ENCODE results near the gene HSH2D.
"Not testable (repeated sequence)": the region's sequence is repeated elsewhere in the genome, so short reads cannot be mapped to it uniquely, and the experiment has no call there.

The HSH2D gene, protein sequence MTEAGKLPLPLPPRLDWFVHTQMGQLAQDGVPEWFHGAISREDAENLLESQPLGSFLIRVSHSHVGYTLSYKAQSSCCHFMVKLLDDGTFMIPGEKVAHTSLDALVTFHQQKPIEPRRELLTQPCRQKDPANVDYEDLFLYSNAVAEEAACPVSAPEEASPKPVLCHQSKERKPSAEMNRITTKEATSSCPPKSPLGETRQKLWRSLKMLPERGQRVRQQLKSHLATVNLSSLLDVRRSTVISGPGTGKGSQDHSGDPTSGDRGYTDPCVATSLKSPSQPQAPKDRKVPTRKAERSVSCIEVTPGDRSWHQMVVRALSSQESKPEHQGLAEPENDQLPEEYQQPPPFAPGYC

DNA sequence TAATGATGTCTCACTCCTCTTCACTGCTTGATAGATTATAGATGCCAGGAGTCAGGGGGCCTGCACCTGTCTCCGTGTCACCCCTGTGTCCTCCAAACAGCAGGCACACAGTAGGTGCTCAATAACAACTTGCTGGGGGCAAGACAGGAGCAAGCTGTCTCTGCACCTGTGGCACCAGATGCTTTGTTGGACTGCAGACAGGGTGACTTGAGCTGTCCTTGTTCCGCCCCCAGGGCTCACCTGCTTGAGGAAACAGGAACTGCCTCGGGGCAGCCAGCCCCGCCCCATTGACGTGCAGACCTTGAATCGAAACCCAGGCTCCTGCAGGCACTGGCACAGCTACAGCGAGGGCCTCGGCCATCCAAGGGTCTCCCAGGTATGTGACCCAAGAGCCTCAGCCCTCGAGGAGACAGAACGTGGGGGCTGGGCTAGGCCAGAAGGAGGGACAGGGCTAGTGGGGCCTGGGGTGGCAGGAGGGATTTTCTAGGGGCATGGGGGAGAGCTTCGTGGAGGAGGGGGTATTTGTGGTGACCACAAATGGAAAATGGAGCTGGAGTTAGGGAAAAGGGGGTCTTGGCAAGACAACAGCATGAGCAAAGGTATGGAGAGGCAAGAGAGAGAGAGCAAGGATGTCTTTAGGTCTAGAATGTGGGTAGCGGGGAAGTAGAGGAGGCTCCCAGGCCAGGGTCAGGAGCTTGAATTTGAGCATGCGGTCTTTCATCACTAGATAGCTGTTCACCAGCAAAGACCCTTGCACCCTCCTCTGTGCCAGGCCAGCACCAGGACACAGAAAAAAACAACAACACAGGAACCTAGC lies at the start of gene HSH2D:
Gene HSH2D (plus strand): TSS at position 287 of the 817 bp plus-strand sequence. CDS start 5,066 bp downstream, outside the sequence.
- DNase-seq (ENCODE audit: low spot score) = peak; percentile 72

DNA sequence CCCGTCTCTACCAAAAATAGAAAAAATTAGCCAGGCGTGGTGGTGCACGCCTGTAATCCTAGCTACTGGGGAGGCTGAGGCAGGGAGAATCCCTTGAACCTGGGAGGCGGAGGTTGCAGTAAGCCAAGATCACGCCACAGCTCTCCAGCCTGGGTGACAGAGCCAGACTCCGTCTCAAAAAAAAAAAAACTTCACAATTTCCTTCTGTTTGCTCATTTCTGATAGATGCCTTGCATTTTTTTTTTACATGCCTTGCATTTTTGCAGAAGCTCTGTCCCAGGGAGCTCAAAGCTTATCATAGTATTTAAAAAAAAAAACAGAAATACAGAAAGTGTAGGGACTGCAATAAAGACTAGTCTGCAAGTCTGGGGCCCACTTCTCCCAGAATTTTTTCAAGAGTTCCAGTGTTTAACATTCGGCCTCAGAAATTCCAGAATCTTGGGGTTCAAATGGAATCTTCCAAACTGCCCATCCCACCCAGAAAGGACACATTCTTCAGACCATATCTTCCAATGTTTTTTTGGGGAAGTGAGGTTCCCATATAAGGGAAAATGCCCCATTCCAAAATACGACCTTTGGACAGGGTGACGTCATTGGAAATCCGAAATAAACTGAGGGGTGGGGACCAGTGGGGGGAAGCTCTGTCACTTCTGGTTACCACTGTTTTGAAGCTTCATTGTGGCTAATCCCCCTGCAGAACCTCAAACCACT lies 49.0 kb upstream of the HSH2D start:
- DNase-seq (ENCODE audit: low spot score) = no peak

DNA sequence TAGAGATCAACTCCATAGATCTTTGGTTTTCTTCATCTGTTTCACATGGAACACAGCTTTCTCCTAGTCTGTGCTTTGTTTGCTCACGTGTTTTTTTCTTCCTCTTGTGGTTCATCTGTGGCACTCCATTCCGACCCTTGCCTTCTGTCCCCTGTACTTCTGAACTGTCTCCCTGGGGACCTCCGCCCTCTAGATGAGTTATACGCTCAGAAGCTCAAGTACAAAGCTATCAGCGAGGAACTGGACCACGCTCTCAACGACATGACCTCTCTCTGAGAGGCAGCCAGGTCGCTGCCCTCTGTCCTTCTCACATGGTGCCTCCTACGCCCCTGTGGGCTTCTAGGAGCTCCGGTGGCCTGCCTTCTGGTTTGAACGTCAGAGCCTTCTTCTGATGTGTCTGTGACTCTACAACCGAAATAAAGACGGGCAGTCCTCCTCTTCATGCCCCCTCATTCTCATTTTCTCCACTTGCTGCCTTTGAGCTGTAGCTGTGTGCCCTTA lies 48.4 kb upstream of the HSH2D start:
- DNase-seq (ENCODE audit: low spot score) = no peak

DNA sequence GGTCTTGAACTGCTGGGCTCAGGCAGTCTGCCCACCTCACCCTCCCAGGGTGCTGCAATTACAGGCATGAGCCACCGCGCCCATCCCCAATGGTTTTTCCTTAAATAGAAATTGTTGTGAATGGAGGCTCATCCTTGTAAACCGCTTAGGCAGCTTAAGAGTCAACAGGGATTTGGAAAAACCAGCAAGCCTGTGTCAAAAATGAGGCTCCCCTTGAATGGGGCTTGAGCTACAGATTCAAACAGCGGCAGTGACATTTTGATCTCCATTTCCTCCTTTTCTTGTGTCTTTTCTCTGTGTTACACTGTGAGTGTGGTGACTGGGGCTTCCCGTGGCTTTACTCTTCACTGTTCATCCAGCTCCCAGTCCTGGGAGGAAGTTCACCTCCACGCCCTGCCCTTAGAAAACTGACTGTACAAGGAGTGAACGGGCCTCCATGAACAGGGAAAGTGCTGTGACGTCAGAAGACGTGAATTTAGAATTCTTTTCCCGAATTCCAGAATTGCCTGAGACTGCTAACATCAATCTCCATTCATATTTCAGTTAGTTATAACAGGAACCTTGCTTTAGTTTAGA lies 47.1 kb upstream of the HSH2D start:
- DNase-seq (ENCODE audit: low spot score) = no peak

GRCh38 chr19:16098416-16098768 lies 45.1 kb upstream of the HSH2D start:
- no peak for DNase-seq (ENCODE audit: low spot score)

DNA sequence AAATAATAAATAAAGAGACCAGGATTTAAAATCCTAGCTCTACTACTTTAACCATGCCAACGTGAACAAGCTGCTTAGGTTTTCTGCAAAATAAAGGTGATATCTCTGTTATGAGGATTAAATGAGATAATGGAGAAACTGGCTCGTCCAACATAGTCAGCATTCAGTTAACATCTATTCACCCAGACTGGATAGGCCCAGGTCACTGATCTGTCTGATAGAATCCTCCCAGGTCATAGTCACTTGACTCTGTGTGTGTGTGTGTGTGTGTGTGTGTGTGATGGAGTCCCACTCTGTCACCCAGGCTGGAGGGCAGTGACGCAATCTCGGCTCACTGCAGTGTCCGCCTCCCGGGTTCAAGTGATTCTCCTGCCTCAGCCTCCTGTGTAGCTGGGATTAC lies 44.7 kb upstream of the HSH2D start:
- no peak for DNase-seq (ENCODE audit: low spot score)

GRCh38 chr19:16099314-16099965 lies 44.0 kb upstream of the HSH2D start:
- DNase-seq (ENCODE audit: low spot score) = not testable (repeated sequence)

GRCh38 chr19:16100524-16100923 lies 43.0 kb upstream of the HSH2D start:
- DNase-seq (ENCODE audit: low spot score) = no peak

DNA sequence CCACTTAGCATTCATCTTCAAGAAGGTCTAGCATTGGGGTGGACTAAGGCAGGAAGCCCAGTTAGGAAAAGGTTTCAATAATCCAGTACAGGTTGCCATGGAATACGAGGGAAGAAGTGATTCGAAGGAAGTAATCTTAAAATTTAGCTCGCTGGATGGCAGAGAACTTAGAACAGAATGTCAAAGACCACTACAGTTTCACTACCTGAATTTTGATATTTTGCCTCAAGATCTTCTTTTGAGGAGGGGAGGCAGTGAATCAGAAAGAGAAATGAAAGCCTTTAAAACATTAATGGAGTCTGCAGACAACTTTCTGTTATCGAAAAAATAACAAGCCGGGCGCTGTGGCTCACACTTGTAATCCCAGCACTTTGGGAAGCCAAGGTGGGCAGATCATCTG lies 38.8 kb upstream of the HSH2D start:
- no peak for DNase-seq (ENCODE audit: low spot score)

DNA sequence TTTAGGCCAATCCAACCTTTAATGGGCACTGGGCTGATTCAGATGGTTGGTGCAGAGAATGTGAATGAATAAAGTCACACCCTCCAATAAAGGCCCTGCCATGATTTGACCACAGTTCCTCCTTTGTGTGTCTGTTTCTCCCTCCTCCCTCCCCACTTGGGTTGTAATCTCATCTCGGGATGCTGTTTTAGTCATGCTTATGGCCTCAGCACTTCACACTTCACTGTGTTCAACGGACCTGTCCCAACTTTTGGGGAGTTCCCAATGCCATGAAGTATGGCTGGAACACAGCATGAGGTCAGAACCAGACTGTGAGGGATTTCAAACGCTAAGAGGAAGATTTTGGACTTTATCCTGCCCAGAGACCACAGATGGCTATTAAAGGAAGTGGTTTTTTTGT lies 37.4 kb upstream of the HSH2D start:
- DNase-seq (ENCODE audit: low spot score) = no peak

DNA sequence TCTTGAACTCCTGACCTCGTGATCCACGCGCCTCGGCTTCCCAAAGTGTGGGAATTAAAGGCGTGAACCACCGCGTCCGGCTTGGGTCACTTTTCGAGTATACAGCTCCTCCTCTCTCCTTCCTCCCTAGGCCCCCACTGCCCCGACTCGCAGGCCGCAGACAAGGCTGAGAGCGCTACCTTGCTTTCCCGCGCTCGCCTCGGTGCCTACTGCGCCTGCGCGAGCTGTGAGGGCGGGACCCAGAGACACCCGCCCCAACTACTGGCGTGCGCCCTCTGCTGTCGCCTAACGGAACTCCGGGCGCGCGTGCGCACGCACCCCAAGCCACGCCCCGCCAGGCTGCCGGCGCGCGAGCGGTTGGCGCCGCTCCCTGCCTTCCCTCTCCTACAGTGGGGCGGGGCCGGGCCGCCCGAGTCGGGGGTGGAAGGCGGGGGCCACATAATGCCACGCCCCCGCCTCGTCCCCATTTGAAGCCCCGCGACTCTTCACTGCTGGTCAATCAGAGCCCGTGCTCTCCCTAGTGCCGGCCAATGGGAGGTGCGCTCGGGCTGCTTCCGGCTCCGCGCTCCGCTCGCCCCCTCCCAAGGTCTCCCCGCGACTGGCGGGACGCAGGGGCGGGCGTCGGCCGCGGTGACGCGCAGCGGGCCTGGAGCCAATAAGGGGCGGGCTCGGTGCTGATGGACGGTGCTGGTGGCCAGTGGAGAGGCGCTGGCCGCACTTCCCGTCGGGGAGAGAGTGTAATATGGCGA lies 32.2 kb upstream of the HSH2D start, which contains the start of gene RAB8A:
Gene RAB8A (plus strand): TSS at position 730 of the 749 bp plus-strand sequence. CDS start 13 bp downstream, at position 743.
- DNase-seq (ENCODE audit: low spot score) = peak; percentile 99

DNA sequence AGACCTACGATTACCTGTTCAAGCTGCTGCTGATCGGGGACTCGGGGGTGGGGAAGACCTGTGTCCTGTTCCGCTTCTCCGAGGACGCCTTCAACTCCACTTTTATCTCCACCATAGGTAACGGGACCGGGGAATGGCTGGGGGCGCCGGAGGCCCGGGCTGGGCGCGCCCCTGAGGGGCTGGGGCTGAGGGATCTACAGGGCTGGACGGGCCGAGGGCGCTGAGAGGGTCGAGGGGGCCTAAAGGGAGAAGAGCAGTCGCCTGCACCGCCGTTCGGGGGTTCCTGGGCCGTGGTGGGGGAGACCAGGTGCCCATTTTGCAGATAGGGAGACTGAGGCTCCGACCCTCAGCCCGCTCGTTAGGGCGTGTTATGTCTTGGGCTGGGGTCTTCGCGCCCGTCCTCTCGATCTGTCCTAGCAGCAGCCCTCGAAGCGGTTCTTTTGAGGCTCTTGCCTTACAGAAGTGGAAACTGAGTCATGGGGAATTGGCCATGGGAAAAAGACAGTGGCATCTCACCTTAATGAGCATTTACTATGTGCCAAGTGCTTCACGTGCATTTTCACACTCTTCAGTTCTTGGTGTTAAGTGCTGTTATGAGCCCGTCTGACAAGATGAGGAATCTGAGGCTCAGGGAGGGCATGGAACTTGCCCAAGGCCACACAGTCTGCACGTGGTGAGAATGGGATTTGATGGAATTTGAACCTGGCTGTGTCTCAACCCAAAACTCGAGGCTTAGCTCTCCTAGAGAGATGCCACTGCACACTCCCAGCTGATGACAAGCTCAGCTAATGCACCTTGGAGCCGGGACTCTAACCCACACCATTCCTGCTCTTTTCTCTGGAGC lies 31.4 kb upstream of the HSH2D start:
- DNase-seq (ENCODE audit: low spot score) = no peak

DNA sequence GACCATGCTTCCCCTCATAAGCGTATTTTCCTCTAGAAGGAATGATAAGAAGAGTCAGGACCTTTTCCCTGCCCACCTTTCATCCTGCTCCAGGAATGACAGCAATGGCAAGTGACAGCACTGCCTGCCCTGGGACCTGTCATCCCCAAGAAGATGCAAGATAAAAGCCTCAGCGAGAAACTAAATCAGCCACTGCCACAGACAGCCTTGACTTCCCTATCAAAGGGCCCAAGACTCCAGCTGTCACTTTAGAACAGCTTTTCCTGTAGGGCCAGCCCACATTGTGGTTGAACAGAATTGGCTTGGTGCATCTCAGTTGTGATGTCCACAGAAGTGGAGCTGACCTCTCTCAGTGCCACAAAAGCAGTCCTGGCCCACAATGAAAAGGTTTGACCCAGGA lies 30.7 kb upstream of the HSH2D start:
- DNase-seq (ENCODE audit: low spot score) = no peak

GRCh38 chr19:16113727-16114126 lies 29.8 kb upstream of the HSH2D start:
- DNase-seq (ENCODE audit: low spot score) = no peak

DNA sequence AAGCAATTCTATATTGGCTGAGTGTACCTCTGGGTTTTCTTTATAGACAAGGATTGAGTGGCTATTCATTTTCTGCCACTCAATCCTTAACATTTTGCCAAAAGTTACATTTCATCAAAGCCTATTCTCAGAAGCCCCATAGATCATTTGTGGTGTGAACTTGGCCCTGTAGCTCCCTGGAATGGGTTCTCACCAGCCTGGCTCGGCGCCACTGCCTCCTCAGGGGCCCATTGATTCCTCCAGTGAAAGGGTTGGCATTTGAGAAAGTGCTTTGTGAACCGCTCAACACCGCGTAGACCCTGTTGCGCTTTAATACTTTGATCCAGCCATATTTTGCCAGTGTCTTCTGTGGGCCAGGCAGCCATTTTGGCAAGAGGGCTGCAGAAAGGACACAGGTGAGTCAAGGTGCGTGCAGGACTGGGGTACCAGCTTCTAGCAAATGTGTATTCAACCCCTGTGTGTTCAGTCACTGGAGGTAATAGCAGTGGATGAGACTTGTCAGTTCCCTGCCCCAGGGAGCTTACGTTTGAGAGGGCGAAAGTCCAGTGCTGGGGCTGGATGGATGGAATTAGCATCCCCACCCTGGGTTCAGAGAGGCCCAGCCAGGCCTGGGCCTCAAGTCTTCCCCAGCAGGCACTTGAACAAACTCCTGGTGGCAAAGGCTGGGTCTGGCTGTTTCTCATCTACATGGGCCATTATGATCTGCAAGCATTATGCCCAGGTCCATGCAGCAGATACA lies 28.0 kb upstream of the HSH2D start:
- no peak for DNase-seq (ENCODE audit: low spot score)

DNA sequence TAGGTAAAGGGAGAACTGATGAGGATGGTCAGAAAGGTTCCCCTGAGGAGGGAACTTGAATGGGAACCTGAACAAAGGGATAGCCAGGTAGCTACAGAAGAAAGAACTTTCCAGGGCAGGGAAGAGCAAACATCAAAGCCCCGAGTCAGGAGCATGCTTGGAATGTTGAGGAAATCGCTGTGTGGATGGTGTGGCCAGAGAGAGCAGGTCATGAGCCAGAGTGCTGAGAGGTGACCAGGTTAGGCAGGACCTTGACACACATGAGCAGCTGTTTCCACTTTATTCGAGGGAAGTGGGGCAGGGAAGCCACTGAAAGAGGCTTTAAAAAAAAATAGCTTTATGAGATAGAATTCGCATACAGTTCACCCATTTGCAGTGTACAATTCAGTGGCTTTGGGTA lies 27.4 kb upstream of the HSH2D start:
- DNase-seq (ENCODE audit: low spot score) = no peak

GRCh38 chr19:16117594-16118033 lies 25.9 kb upstream of the HSH2D start:
- no peak for DNase-seq (ENCODE audit: low spot score)

DNA sequence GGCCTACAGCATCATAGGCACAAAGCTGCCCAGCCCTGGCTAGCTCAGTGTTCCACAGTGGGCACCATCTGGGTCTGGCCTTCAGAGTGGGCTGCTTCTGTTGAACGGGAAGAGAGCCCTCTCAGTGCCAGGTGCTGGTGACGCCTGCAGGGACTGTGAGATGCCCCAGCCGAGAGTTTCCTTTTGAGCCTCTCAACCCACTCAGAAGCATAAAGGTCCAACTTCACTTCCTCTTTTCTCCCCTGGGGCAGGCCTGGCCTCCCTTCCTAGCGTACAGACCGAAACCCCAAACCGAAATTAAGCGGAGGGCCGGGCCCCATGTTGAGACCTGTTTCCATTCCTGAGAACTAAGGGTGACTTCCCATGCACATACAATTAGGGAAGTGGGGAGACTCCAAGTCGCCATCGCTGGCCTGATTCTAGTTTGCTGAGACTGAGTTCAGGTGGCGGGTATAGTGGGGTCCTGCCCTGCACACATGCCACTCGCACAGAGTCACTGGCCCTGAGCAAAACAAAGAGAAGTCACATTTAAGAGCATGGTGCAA lies 24.9 kb upstream of the HSH2D start:
- DNase-seq (ENCODE audit: low spot score) = peak; percentile 89

All from activated CD4-positive, alpha-beta T cell treated with anti-CD3 and anti-CD28 coated beads, Interleukin-2, Interleukin-4, amounts not matched to agents 100 ng/mL and 50 ng/mL, durations not matched to agents 16 hours and 8 hours (primary cell).